SK-N-SH treated with all-trans-retinoic acid at 6 μM for 48 hours (cell line): Measurements from ENCODE around the gene SBSN.

Experiments
- ATAC-seq: fragments of 200-7000 bp; cut with Tn5 transposase; 3 replicates; pipeline ENCODE4 v1.9.1; 2020; ENCODE audit warnings: mild to moderate bottlenecking, moderate library complexity
- ARNTL ChIP-seq: fragments of 450-650 bp; formaldehyde crosslinking; IDR thresholded peaks from 2 replicates; pipeline ENCODE4 v1.5.0; 2020; ENCODE audit warnings: low read depth, mild to moderate bottlenecking, moderate library complexity, borderline replicate concordance
- BACH2 ChIP-seq: fragments of 250-450 bp; sonication (Bioruptor Pico); IDR thresholded peaks from 2 replicates; pipeline ENCODE4 v1.9.0; 2021; ENCODE audit warnings: mild to moderate bottlenecking, borderline replicate concordance
- CSDC2 ChIP-seq: fragments of 250-450 bp; sonication (Bioruptor Pico); IDR thresholded peaks from 2 replicates; pipeline ENCODE4 v1.5.0; 2020; ENCODE audit warnings: mild to moderate bottlenecking, moderate library complexity
- ESRRG ChIP-seq: fragments of 250-450 bp; sonication (Bioruptor Pico); IDR thresholded peaks from 2 replicates; pipeline ENCODE4 v1.6.1; 2021; ENCODE audit warnings: mild to moderate bottlenecking
- GLIS3 ChIP-seq: fragments of 250-450 bp; sonication (Bioruptor Pico); IDR thresholded peaks from 2 replicates; pipeline ENCODE4 v1.5.0; 2020; ENCODE audit warnings: mild to moderate bottlenecking, moderate library complexity
- ISL1 ChIP-seq: fragments of 250-450 bp; sonication (Bioruptor Pico); IDR thresholded peaks from 2 replicates; pipeline ENCODE4 v2.1.2; 2022; ENCODE audit warnings: mild to moderate bottlenecking, moderate library complexity
- OSR1 ChIP-seq: fragments of 250-450 bp; sonication (Bioruptor Pico); IDR thresholded peaks from 2 replicates; pipeline ENCODE4 v1.8.0; 2022; ENCODE audit warnings: moderate library complexity, mild to moderate bottlenecking, inconsistent platforms
- PPARA ChIP-seq: fragments of 250-450 bp; sonication (Bioruptor Pico); IDR thresholded peaks from 2 replicates; pipeline ENCODE4 v1.5.0; 2020; ENCODE audit warnings: mild to moderate bottlenecking, borderline replicate concordance
- RARB ChIP-seq: fragments of 250-450 bp; sonication (Bioruptor Pico); IDR thresholded peaks from 2 replicates; pipeline ENCODE4 v1.8.0; 2021; ENCODE audit warnings: mild to moderate bottlenecking, moderate library complexity
- SNAI2 ChIP-seq: fragments of 250-450 bp; sonication (Bioruptor Pico); IDR thresholded peaks from 2 replicates; pipeline ENCODE4 v1.5.0; 2020; ENCODE audit warnings: mild to moderate bottlenecking, moderate library complexity
- TCF4 ChIP-seq: fragments of 250-450 bp; sonication (Bioruptor Pico); IDR thresholded peaks from 2 replicates; pipeline ENCODE4 v1.8.0; 2021; ENCODE audit warnings: mild to moderate bottlenecking, moderate library complexity, borderline replicate concordance
- TOX ChIP-seq: fragments of 250-450 bp; sonication (Bioruptor Pico); IDR thresholded peaks from 2 replicates; pipeline ENCODE4 v1.8.0; 2021; ENCODE audit warnings: mild to moderate bottlenecking, moderate library complexity, borderline replicate concordance
- ZC3H10 ChIP-seq: fragments of 250-450 bp; sonication (Bioruptor Pico); IDR thresholded peaks from 2 replicates; pipeline ENCODE4 v1.5.1; 2021; ENCODE audit warnings: mild to moderate bottlenecking, moderate library complexity
- ZFP3 ChIP-seq: fragments of 250-450 bp; sonication (Bioruptor Pico); IDR thresholded peaks from 2 replicates; pipeline ENCODE4 v1.5.0; 2020; ENCODE audit warnings: mild to moderate bottlenecking, moderate library complexity
- ZNF565 ChIP-seq: fragments of 450-650 bp; formaldehyde crosslinking; conservative IDR thresholded peaks from 2 replicates; pipeline ENCODE4 v1.5.0; 2020; ENCODE audit warnings: low read depth, mild to moderate bottlenecking, moderate library complexity
- ZNF8 ChIP-seq: fragments of 450-650 bp; formaldehyde crosslinking; IDR thresholded peaks from 2 replicates; pipeline ENCODE4 v1.5.0; 2020; ENCODE audit warnings: mild to moderate bottlenecking, moderate library complexity
- TF ChIP-seq, protein P1 (sequence below): fragments of 250-450 bp; sonication (Bioruptor Pico); IDR thresholded peaks from 2 replicates; pipeline ENCODE4 v1.5.0; 2020; ENCODE audit warnings: mild to moderate bottlenecking, moderate library complexity
- TF ChIP-seq, protein P2 (sequence below): fragments of 250-450 bp; sonication (Bioruptor Pico); IDR thresholded peaks from 2 replicates; pipeline ENCODE4 v1.5.1; 2020; ENCODE audit warnings: low read depth, mild to moderate bottlenecking, moderate library complexity
- TF ChIP-seq, protein P3 (sequence below): fragments of 250-450 bp; sonication (Bioruptor Pico); IDR thresholded peaks from 2 replicates; pipeline ENCODE4 v1.8.0; 2020; ENCODE audit warnings: mild to moderate bottlenecking, moderate library complexity, borderline replicate concordance
- TF ChIP-seq, protein P4 (sequence below): fragments of 250-450 bp; sonication (Bioruptor Pico); IDR thresholded peaks from 2 replicates; pipeline ENCODE4 v1.8.0; 2021; ENCODE audit warnings: low read depth, mild to moderate bottlenecking, moderate library complexity, borderline replicate concordance

SBSN gene

DNA sequence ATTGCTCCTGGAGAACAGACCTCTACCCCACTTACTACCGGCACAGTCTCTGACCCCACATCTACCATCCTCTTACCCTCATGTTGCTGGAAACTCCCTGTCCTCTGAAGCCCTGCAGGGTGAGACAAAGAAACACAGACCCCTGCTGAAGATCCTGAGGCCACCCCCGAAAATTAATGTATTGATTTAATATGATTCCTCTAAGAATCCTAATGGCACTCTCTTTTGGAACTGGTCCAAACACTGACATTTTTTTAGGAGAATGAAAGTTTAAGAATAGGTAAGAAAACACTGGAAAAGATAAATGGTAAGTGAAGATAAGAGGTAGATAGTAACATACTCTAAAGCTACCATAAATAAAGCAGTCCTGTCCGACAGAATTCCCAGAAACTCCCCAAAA is 20.0 kb downstream of the SBSN start:
- TF ChIP-seq TCF4 (CRISPR knock-in tag) (no peak), GLIS3 (no peak), SNAI2 (CRISPR knock-in tag) (no peak)
- TF ChIP-seq, protein P1, sequence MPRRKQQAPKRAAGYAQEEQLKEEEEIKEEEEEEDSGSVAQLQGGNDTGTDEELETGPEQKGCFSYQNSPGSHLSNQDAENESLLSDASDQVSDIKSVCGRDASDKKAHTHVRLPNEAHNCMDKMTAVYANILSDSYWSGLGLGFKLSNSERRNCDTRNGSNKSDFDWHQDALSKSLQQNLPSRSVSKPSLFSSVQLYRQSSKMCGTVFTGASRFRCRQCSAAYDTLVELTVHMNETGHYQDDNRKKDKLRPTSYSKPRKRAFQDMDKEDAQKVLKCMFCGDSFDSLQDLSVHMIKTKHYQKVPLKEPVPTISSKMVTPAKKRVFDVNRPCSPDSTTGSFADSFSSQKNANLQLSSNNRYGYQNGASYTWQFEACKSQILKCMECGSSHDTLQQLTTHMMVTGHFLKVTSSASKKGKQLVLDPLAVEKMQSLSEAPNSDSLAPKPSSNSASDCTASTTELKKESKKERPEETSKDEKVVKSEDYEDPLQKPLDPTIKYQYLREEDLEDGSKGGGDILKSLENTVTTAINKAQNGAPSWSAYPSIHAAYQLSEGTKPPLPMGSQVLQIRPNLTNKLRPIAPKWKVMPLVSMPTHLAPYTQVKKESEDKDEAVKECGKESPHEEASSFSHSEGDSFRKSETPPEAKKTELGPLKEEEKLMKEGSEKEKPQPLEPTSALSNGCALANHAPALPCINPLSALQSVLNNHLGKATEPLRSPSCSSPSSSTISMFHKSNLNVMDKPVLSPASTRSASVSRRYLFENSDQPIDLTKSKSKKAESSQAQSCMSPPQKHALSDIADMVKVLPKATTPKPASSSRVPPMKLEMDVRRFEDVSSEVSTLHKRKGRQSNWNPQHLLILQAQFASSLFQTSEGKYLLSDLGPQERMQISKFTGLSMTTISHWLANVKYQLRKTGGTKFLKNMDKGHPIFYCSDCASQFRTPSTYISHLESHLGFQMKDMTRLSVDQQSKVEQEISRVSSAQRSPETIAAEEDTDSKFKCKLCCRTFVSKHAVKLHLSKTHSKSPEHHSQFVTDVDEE (CRISPR knock-in tag) = no peak
- no peak for ATAC-seq

DNA sequence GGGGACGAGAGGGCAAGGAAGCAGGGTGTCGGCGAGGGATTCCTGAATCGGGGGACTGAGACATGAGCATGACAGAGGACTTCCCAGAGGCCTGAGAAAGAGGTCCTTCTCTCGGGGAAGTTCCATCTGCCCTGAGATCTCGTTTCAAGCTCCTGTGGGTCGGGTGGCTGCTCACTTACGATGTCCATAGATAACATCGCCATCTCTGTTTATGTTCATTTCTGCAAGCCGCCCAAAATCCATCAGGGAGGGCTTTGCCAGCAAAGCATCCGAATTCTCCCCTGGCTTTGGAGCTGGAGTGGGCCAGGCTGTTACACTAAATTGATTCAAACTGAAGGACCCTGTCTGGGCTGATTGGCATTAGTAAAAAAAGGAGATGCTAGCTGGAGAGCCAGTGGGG is 20.6 kb downstream of the SBSN start:
- ATAC-seq = no peak
- no peak for TF ChIP-seq ZNF8 (CRISPR knock-in tag)
- TF ChIP-seq, protein P2, sequence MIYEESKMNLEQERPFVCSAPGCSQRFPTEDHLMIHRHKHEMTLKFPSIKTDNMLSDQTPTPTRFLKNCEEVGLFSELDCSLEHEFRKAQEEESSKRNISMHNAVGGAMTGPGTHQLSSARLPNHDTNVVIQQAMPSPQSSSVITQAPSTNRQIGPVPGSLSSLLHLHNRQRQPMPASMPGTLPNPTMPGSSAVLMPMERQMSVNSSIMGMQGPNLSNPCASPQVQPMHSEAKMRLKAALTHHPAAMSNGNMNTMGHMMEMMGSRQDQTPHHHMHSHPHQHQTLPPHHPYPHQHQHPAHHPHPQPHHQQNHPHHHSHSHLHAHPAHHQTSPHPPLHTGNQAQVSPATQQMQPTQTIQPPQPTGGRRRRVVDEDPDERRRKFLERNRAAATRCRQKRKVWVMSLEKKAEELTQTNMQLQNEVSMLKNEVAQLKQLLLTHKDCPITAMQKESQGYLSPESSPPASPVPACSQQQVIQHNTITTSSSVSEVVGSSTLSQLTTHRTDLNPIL (CRISPR knock-in tag) = no peak
- no peak for TF ChIP-seq PPARA
- no peak for TF ChIP-seq ZFP3 (CRISPR knock-in tag)
- TF ChIP-seq, protein P3, sequence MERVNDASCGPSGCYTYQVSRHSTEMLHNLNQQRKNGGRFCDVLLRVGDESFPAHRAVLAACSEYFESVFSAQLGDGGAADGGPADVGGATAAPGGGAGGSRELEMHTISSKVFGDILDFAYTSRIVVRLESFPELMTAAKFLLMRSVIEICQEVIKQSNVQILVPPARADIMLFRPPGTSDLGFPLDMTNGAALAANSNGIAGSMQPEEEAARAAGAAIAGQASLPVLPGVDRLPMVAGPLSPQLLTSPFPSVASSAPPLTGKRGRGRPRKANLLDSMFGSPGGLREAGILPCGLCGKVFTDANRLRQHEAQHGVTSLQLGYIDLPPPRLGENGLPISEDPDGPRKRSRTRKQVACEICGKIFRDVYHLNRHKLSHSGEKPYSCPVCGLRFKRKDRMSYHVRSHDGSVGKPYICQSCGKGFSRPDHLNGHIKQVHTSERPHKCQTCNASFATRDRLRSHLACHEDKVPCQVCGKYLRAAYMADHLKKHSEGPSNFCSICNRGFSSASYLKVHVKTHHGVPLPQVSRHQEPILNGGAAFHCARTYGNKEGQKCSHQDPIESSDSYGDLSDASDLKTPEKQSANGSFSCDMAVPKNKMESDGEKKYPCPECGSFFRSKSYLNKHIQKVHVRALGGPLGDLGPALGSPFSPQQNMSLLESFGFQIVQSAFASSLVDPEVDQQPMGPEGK (CRISPR knock-in tag) = no peak
- TF ChIP-seq ISL1 (CRISPR knock-in tag) = no peak
- no peak for TF ChIP-seq TOX (CRISPR knock-in tag)
- no peak for TF ChIP-seq ARNTL (CRISPR knock-in tag)
- no peak for TF ChIP-seq GLIS3
- no peak for TF ChIP-seq ZNF565 (CRISPR knock-in tag)

DNA sequence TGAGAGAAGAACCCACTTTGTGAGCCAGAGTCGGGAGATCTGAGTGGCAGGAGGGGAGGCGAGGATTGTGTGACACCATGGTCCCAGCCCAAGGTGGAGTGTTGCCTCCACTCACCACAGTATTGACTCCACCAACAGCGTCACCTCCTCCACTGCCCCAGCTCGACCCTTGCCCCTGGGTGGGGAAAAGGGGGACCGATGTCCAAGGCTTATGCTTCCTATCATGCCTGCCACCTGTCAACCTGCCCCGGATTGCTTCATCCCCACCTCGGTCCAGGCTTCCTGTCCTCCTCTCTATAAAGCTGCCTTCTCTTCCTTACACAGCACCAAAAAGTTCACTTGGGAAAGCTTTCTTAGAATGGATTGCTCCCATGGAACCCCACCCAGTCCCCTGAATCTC is 22.1 kb downstream of the SBSN start:
- no peak for TF ChIP-seq TOX (CRISPR knock-in tag)
- TF ChIP-seq BACH2 (CRISPR knock-in tag) = no peak
- no peak for TF ChIP-seq ZC3H10 (CRISPR knock-in tag)
- TF ChIP-seq, protein P2 (CRISPR knock-in tag) = no peak
- no peak for TF ChIP-seq GLIS3
- TF ChIP-seq CSDC2 (CRISPR knock-in tag) = no peak
- no peak for TF ChIP-seq OSR1 (CRISPR knock-in tag)
- no peak for ATAC-seq

DNA sequence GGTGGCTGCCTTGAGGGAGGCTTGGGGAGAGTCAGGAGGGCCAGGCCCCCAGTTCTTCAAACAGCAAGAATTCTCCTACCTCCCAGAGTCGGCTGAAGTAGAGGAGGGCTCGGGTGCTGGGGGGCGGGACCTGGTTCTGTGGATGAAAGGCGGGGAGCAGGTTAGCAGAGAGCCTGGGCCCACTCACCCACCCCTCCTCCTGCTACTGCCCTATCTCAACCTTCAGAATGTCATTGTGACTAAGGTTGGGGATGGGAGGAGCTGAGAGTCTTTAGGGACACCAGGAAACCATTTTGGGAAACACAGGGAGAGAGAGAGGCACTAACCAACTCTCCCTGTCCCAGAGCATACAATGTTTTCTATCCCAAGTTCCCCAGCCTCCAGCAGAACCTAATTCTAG is 25.4 kb downstream of the SBSN start:
- ATAC-seq = no peak
- TF ChIP-seq, protein P3 (CRISPR knock-in tag) = no peak
- TF ChIP-seq RARB (CRISPR knock-in tag) = no peak
- TF ChIP-seq ESRRG (CRISPR knock-in tag) = no peak
- TF ChIP-seq ZFP3 (CRISPR knock-in tag) = no peak
- TF ChIP-seq, protein P4, sequence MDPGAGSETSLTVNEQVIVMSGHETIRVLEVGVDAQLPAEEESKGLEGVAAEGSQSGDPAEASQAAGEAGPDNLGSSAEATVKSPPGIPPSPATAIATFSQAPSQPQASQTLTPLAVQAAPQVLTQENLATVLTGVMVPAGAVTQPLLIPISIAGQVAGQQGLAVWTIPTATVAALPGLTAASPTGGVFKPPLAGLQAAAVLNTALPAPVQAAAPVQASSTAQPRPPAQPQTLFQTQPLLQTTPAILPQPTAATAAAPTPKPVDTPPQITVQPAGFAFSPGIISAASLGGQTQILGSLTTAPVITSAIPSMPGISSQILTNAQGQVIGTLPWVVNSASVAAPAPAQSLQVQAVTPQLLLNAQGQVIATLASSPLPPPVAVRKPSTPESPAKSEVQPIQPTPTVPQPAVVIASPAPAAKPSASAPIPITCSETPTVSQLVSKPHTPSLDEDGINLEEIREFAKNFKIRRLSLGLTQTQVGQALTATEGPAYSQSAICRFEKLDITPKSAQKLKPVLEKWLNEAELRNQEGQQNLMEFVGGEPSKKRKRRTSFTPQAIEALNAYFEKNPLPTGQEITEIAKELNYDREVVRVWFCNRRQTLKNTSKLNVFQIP (CRISPR knock-in tag) = no peak
- TF ChIP-seq TCF4 (CRISPR knock-in tag) = no peak
